Activated CD4-positive, alpha-beta T cell treated with anti-CD3 and anti-CD28 coated beads, Interleukin-2, amount 10 ng/mL, durations not matched to agents 7 days and 5 days (primary cell): Measurements from ENCODE around the gene CSH1. TPM values are rescaled to one million over a fixed set of nuclear protein-coding genes. Genes with fewer than 3 reads are reported as not detected.
"Not testable (repeated sequence)": the region's sequence is repeated elsewhere in the genome, so short reads cannot be mapped to it uniquely, and the experiment has no call there.

Experiments
- CTCF ChIA-PET: fragments of 350-600 bp; sonication (Branson Sonifier 250); formaldehyde crosslinking; loops from one replicate; lab custom pipeline; 2021; ENCODE audit warnings: antibody characterized with exemption; lab: Charles Lee
- POLR2A ChIA-PET: fragments of 350-600 bp; sonication (Branson Sonifier 250); formaldehyde crosslinking; loops from one replicate; lab custom pipeline; 2021; ENCODE audit warnings: antibody characterized with exemption; lab: Charles Lee
- DNase-seq: peaks from one replicate; pipeline ENCODE4 v3.0.0-alpha.2; 2020
- H3K27ac Mint-ChIP-seq: one replicate; pipeline ENCODE4 v1.8.0; 2021; ENCODE audit warnings: mild to moderate bottlenecking, moderate library complexity, mixed read lengths
- H3K27me3 Mint-ChIP-seq: one replicate; pipeline ENCODE4 v1.8.0; 2021; ENCODE audit warnings: mixed read lengths
- H3K36me3 Mint-ChIP-seq: one replicate; pipeline ENCODE4 v1.8.0; 2021; ENCODE audit warnings: low read depth, mixed read lengths
- H3K4me1 Mint-ChIP-seq: one replicate; pipeline ENCODE4 v1.8.0; 2021; ENCODE audit warnings: mixed read lengths
- H3K4me3 Mint-ChIP-seq: one replicate; pipeline ENCODE4 v1.8.0; 2021; ENCODE audit warnings: mild to moderate bottlenecking, moderate library complexity, mixed read lengths
- H3K9me3 Mint-ChIP-seq: one replicate; pipeline ENCODE4 v1.8.0; 2021; ENCODE audit warnings: mixed read lengths
- total RNA-seq, 2 experiments: library from RNA; stranded (reverse); gene quantifications; one replicate each; pipeline ENCODE4 v1.2.3, GENCODE V29; 2021

Gene CSH1
- total RNA-seq, 2 experiments from 2014 or later, result not detected

DNA sequence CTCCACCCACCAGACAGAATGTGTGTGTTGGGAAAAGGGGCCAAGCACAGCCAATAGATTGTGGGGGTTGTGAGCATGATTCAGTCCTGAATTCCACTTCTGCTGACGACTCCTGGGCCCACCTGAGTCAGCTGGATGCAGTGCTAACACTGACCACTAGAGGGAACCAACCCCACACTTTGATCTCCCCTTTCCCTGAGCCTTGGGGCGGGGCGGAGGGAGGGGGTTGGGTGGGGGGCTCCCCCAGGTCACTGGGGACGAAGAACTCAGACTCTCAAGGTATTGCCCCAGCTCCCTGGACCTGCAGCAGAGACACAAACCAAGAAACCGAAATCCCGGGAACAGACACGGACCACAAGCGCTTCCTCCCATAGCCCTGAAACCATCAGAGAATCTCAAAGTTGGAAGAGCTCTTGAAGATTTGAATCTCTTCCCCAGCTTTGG, 15.3 kb upstream of the CSH1 start:
- no peak overlapping the region for H3K27ac Mint-ChIP-seq
- no peak overlapping the region for H3K4me3 Mint-ChIP-seq
- H3K27me3 Mint-ChIP-seq, result peaks cover 12% of the 10 kb centered on the region
- H3K9me3 Mint-ChIP-seq, result no peaks in the 10 kb centered on the region
- DNase-seq, result peak; percentile 68
- peaks cover 3% of the 10 kb centered on the region for H3K4me1 Mint-ChIP-seq
- POLR2A ChIA-PET, result no interaction called here
- no peaks in the 10 kb centered on the region for H3K36me3 Mint-ChIP-seq
- CTCF ChIA-PET, result interaction anchor here (0.8 to 3.7 kb wide), 12 partner anchors 11 to 234 kb away, joined by 3 to 16 read pairs (median 5); partner anchors contain the start of gene ICAM2

DNA sequence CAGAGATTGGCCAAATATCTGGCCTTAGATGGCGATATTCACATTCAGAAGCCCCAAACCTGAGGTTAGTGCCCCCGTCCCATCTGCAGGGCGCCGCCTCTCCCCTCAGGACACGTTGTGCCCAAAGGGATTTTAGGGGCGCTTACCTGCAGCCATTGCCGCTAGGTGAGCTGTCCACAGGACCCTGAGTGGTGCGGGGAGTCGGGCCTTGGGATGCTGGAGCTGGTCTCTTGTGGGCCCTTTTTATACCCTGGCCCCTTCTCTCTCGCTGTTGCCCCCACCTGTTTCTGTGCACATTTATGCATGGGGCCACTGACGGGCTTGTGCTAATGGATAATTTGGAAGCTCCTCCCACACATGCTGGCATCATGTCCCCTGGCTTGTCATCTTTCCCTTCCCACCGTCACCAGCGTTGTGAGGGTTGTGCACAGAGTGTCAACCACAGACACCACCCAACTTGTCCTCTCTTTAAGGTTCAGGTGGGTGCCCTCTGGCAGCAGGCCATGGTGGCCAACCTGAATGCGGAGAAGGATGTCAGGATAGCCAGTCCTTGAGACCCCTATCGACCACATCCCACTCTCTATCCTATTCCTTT, 14.8 kb upstream of the CSH1 start, which contains the start of gene CSHL1:
TSS of gene CSHL1 (minus strand) at position 218 of the 595 bp plus-strand sequence. CDS start at position 156, 62 bp downstream.
- ChIA-PET CTCF (interaction anchor here (0.8 to 3.7 kb wide), 9 partner anchors 10 to 222 kb away, joined by 3 to 16 read pairs (median 5); partner anchors contain the start of genes CD79B and ICAM2), POLR2A (no interaction called here)
- H3K27ac Mint-ChIP-seq, result no peak within 1 kb of the TSS
- H3K9me3 Mint-ChIP-seq, result no peaks in the 10 kb centered on the region
- no peak within 1 kb of the TSS for H3K4me3 Mint-ChIP-seq
- peaks cover 3% of the 10 kb centered on the region for H3K4me1 Mint-ChIP-seq
- H3K36me3 Mint-ChIP-seq, result no peaks in the 10 kb centered on the region
- DNase-seq, result no peak
- H3K27me3 Mint-ChIP-seq, result peaks cover 12% of the 10 kb centered on the region

DNA sequence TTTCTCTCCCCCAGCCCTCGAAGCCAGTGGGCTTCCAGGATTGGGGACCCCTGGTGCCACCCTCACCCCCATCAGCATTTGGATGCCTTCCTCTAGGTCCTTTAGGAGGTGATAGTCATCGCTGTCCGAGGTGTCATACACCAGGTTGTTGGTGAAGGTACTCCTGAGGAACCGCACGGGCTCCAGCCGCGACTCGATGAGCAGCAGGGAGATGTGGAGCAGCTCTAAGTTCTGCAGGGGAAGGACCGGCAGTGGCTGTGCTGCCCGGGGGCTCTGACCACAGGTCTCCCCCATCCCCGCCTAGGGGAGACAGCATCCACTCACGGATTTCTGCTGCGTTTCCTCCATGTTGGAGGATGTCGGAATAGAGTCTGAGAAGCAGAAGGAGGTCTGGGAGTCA, 13.7 kb upstream of the CSH1 start:
- POLR2A ChIA-PET, result no interaction called here
- peaks cover 3% of the 10 kb centered on the region for H3K4me1 Mint-ChIP-seq
- no peak overlapping the region for H3K4me3 Mint-ChIP-seq
- CTCF ChIA-PET, result interaction anchor here (3.7 kb wide), 1 partner anchor 118 kb away, joined by 16 read pairs; no protein-coding TSS in a partner anchor
- peaks cover 10% of the 10 kb centered on the region for H3K27me3 Mint-ChIP-seq
- DNase-seq, result no peak
- no peaks in the 10 kb centered on the region for H3K36me3 Mint-ChIP-seq
- H3K9me3 Mint-ChIP-seq, result no peaks in the 10 kb centered on the region
- no peak overlapping the region for H3K27ac Mint-ChIP-seq

DNA sequence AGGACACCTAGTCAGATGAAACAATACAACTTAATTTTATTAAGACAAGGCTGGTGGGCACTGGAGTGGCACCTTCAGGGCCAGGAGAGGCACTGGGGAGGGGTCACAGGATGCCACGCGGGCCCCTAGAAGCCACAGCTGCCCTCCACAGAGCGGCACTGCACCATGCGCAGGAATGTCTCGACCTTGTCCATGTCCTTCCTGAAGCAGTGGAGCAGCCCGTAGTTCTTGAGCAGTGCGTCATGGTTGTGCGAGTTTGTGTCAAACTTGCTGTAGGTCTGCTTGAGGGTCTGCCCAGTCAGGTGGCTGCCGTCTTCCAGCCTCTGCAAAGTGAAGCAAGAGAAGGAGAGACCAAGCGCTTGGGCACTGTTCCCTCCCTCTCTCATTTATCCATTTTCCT, 13.2 kb upstream of the CSH1 start:
- H3K27ac Mint-ChIP-seq, H3K9me3 Mint-ChIP-seq, DNase-seq, H3K36me3 Mint-ChIP-seq, H3K27me3 Mint-ChIP-seq, H3K4me3 Mint-ChIP-seq, CTCF ChIA-PET, H3K4me1 Mint-ChIP-seq, POLR2A ChIA-PET: not testable (repeated sequence)

DNA sequence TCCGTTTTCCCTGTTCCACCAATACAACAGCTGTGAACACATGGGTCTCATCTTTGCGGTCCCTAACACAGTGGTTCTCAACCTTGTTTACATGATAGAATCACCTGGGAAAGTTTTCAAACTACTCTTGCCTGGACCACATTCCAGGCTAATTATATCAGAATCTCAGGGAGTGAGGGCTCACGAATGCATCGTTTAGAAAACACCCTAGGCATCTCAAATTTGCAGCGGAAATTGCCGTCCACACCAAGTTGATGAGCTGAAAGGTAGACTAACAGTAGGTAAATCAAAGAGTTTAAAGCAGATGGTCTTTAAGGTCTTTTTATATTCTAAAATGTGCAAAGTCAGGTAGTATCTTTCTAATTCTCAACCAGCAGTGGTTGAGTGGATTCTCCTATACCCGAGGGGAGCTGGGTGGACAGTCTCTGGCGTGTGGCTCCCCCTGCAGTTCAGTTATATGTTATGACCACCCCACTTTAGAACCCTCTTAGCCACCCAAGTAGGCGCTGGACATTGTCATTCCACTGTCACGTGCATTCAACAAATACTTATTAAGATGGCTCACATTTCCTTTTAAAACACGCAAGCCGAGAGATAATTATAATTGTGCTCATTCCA, 10.9 kb upstream of the CSH1 start:
- H3K36me3 Mint-ChIP-seq, result not testable (repeated sequence)

DNA sequence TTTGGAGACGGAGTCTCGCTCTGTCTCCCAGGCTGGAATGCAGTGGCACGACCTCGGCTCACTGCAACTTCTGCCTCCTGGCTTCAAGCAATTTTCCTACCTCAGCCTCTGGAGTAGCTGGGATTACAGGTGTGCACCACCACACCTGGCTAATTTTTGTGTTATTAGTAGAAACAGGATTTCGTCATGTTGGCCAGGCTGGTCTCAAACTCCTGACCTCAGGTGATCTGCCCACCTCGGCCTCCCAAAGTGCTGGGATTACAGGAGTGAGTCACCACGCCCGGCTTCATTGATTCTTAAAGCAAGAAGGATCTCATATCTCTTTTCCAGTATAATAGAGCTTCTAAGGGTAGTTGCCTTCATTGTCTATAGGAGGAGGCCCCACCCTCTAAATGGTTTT, 8.4 kb upstream of the CSH1 start:
- H3K27me3 Mint-ChIP-seq, result peaks cover 24% of the 10 kb centered on the region
- H3K36me3 Mint-ChIP-seq, H3K27ac Mint-ChIP-seq, POLR2A ChIA-PET, H3K9me3 Mint-ChIP-seq, DNase-seq, H3K4me1 Mint-ChIP-seq, H3K4me3 Mint-ChIP-seq: not testable (repeated sequence)
- CTCF ChIA-PET, result interaction anchor here (0.6 to 2.0 kb wide), 9 partner anchors 15 to 377 kb away, joined by 3 to 7 read pairs (median 3); no protein-coding TSS in a partner anchor

More for the DNA sequence above, 10.9 kb upstream of the CSH1 start:
- DNase-seq, result peak; percentile 27
- CTCF ChIA-PET, result interaction anchor here (0.8 to 2.2 kb wide), 4 partner anchors 12 to 118 kb away, joined by 3 to 7 read pairs (median 4); no protein-coding TSS in a partner anchor
- H3K27me3 Mint-ChIP-seq, result peaks cover 15% of the 10 kb centered on the region
- H3K27ac Mint-ChIP-seq, H3K4me3 Mint-ChIP-seq, H3K9me3 Mint-ChIP-seq, POLR2A ChIA-PET, H3K4me1 Mint-ChIP-seq: not testable (repeated sequence)

DNA sequence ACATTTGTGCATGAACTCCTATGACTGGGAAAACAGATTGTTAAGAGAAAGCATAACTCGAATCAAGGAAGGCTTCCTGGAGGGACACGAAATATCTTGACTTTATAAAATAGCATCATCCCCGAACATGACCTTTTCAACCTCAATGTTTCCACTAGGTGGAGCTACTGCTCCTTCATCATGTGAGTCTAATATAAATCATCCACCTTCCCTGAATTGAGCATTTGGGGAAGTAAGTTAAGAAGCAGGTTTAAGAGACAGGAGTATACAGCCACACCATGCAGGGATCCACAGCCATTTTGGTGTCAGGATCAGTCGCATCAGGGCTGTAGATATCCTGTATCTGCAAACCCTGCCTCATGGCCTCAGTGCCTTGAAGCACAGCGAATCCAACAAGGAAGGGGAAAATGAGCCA, 7.4 kb upstream of the CSH1 start:
- H3K9me3 Mint-ChIP-seq, H3K4me1 Mint-ChIP-seq, H3K4me3 Mint-ChIP-seq, POLR2A ChIA-PET, H3K27ac Mint-ChIP-seq, H3K36me3 Mint-ChIP-seq: not testable (repeated sequence)
- peak; percentile 59 for DNase-seq
- CTCF ChIA-PET, result interaction anchor here (0.6 to 2.0 kb wide), 13 partner anchors 15 to 378 kb away, joined by 3 to 7 read pairs (median 3); partner anchors contain the start of genes GH1 and ICAM2
- H3K27me3 Mint-ChIP-seq, result peaks cover 22% of the 10 kb centered on the region

DNA sequence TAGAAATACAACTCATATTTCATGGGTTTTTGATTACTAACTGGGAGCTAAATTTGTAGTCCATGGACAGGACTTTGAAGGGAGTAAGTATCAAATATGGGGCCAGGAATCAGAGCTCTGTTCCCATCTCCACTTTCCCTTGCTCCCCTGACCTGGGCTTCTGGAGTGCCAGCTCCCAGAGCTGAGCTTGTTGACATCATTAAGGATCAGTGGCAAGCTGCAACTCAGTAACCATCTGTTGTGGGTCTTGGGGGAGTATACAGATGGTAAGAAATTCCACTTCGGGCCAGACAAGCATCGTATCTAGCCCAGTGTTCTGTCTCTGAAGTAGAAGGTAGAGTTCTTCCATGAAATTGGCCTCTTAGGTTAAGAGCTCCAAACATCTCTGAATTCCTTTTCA, 5.6 kb upstream of the CSH1 start:
- not testable (repeated sequence) for H3K4me3 Mint-ChIP-seq

DNA sequence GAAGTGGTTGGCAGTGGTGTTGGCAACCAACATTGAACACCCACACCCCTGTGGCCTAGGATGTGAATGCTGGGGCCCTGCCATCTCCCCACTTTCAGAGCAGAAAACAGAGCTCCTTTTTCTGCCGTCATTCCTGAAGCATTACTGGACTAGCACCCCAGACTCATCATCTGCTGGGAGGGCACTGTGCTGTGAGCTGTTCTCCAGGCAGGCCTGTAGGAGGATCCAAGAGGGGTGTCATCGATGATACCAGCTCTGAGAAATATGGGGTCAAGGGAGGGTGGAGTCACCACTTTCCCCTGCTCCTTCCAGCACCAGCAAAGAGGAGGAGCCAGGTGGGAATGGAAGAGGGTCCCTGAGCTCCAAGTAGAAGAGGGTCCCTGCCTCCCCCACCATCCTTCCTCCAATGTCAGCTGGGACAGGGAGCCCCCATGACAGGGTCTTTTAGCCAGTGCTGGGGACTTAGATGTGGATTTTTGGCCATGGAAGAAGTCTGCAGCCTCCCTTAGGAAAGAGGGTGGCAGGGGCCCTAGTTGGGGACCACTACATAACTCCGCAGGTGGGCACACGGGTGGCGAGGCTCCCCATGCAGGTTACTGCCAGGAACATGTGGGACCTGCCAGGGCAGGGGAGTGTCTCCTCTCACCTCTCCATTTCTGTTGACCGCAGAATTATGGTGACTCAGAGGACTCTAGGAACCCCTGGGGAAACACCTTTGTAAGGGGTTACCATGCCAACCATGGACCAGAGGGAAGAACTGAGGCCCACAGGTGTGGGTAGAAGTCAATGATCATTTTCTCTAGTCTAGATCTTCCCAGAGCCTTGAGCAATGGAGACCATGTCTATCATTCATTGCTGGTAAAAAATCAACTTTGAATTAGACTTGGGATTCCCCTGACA, 2.8 kb upstream of the CSH1 start:
- POLR2A ChIA-PET, H3K4me3 Mint-ChIP-seq: not testable (repeated sequence)

More for the DNA sequence above, 5.6 kb upstream of the CSH1 start:
- H3K36me3 Mint-ChIP-seq, DNase-seq, H3K4me1 Mint-ChIP-seq, POLR2A ChIA-PET, H3K9me3 Mint-ChIP-seq, H3K27ac Mint-ChIP-seq: not testable (repeated sequence)
- CTCF ChIA-PET, result interaction anchor here (1.1 to 1.2 kb wide), 3 partner anchors 53 to 229 kb away, joined by 3 to 7 read pairs (median 4); no protein-coding TSS in a partner anchor
- H3K27me3 Mint-ChIP-seq, result peaks cover 17% of the 10 kb centered on the region

DNA sequence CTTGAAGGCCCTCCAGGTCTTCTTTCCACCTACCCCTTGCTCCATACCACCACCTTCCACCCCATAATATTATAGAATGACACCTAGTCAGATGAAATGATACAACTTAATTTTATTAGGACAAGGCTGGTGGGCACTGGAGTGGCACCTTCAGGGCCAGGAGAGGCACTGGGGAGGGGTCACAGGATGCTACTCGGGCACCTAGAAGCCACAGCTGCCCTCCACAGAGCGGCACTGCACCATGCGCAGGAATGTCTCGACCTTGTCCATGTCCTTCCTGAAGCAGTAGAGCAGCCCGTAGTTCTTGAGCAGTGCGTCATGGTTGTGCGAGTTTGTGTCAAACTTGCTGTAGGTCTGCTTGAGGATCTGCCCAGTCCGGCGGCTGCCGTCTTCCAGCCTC, 1.6 kb downstream of the CSH1 start:
- H3K9me3 Mint-ChIP-seq, H3K27ac Mint-ChIP-seq, H3K36me3 Mint-ChIP-seq, H3K4me3 Mint-ChIP-seq, CTCF ChIA-PET, H3K4me1 Mint-ChIP-seq, DNase-seq, POLR2A ChIA-PET: not testable (repeated sequence)
- peaks cover 19% of the 10 kb centered on the region for H3K27me3 Mint-ChIP-seq

More for the DNA sequence above, 2.8 kb upstream of the CSH1 start:
- DNase-seq, result peak; percentile 18
- not testable (repeated sequence) for H3K4me1 Mint-ChIP-seq, H3K36me3 Mint-ChIP-seq, H3K27ac Mint-ChIP-seq, H3K9me3 Mint-ChIP-seq
- CTCF ChIA-PET, result interaction anchor here (0.6 kb wide), 1 partner anchor 158 kb away, joined by 3 read pairs; no protein-coding TSS in a partner anchor
- H3K27me3 Mint-ChIP-seq, result peaks cover 18% of the 10 kb centered on the region

DNA sequence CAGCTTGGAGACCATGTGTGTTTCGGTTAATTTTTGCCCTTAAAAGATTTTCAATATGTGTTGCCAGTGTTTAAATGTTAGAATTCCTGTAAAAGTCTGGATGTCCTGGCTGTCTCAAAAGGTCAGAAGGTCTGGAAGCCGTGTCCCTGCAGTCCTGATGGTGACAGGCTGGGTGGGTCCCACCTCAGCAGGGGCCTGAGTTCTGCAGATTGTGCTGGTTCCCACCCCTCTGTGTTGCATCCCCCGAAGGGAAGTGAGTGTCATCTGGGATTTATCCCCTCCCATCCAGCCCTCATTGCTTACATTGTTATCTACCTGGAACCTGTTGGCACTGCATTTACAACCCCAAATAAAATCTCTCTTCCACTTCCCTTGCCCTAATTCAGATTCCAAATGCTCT, 2.4 kb downstream of the CSH1 start:
- POLR2A ChIA-PET, H3K36me3 Mint-ChIP-seq, H3K27ac Mint-ChIP-seq: not testable (repeated sequence)

DNA sequence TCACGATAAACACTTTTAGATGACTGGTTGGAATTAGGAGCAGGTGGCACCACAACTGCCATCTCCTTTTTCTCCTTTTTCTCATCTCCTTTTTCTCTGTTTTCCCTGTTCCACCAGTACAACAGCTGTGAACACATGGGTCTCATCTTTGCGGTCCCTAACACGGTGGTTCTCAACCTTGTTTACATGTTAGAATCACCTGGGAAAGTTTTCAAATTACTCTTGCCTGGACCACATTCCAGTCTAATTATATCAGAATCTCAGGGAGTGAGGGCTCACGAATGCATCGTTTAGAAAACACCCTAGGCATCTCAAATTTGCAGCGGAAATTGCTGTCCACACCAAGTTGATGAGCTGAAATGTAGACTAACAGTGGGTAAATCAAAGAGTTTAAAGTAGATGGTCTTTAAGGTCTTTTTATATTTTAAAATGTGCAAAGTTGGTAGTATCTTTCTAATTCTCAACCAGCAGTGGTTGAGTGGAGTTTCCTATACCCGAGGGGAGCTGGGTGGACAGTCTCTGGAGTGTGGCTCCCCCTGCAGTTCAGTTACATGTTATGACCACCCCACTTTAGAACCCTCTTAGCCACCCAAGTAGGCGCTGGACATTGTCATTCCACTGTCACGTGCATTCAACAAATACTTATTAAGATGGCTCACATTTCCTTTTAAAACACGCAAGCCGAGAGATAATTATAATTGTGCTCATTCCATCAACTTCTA, 3.9 kb downstream of the CSH1 start:
- H3K4me1 Mint-ChIP-seq, CTCF ChIA-PET: not testable (repeated sequence)

More for the DNA sequence above, 2.4 kb downstream of the CSH1 start:
- H3K9me3 Mint-ChIP-seq, CTCF ChIA-PET, DNase-seq, H3K4me3 Mint-ChIP-seq, H3K4me1 Mint-ChIP-seq: not testable (repeated sequence)
- H3K27me3 Mint-ChIP-seq, result peaks cover 20% of the 10 kb centered on the region

More for the DNA sequence above, 3.9 kb downstream of the CSH1 start:
- peaks cover 28% of the 10 kb centered on the region for H3K27me3 Mint-ChIP-seq
- H3K4me3 Mint-ChIP-seq, H3K36me3 Mint-ChIP-seq, POLR2A ChIA-PET, H3K9me3 Mint-ChIP-seq, DNase-seq, H3K27ac Mint-ChIP-seq: not testable (repeated sequence)
